H1 (cell line): Measurements from ENCODE around the gene JDP2. TPM values are rescaled to one million over a fixed set of nuclear protein-coding genes. Genes with fewer than 3 reads are reported as not detected.
"Not testable (repeated sequence)": the region's sequence is repeated elsewhere in the genome, so short reads cannot be mapped to it uniquely, and the experiment has no call there.

Source experiments
- CTCF ChIA-PET: fragments of 300-600 bp; sonication (Branson Sonifier 250); formaldehyde crosslinking; loops from one replicate; lab custom pipeline; 2021; ENCODE audit not compliant: partially characterized antibody; lab: Charles Lee
- POLR2A ChIA-PET: fragments of 300-600 bp; sonication (Branson Sonifier 250); formaldehyde crosslinking; loops from one replicate; lab custom pipeline; 2021; ENCODE audit warnings: inconsistent platforms; ENCODE audit not compliant: partially characterized antibody; lab: Charles Lee
- DNase-seq, 2 experiments: peaks; one replicate each; pipeline versions ENCODE4 v3.0.0 to v3.0.0-alpha.2; 2010 to 2022; ENCODE audit warnings: low spot score in 2 of 2, low read depth in 1 of 2, mixed read lengths in 1 of 2
- FAIRE-seq: peaks from 2 replicates; lab custom pipeline; 2011; peaks lifted over from hg19 to GRCh38; lab: Jason Lieb, UNC
- H2AFZ ChIP-seq: 2 replicates; pipeline ENCODE4 v1.8.1; 2012; ENCODE audit warnings: low read length, inconsistent platforms
- H2AK5ac ChIP-seq: 2 replicates; pipeline ENCODE4 v1.6.1; 2013; ENCODE audit warnings: low read depth, low read length
- H2BK120ac ChIP-seq: replicated peaks from 2 replicates; pipeline ENCODE3; 2013; ENCODE audit warnings: low read depth, low read length, inconsistent platforms
- H2BK12ac ChIP-seq: 2 replicates; pipeline ENCODE4 v1.6.1; 2013; ENCODE audit warnings: low read depth, low read length
- H2BK15ac ChIP-seq: 2 replicates; pipeline ENCODE4 v1.6.1; 2013; ENCODE audit warnings: low read length
- H2BK20ac ChIP-seq: 2 replicates; pipeline ENCODE4 v1.6.1; 2013; ENCODE audit warnings: low read length
- H2BK5ac ChIP-seq: 2 replicates; pipeline ENCODE4 v1.6.1; 2013; ENCODE audit warnings: low read depth, low read length
- H3K14ac ChIP-seq: 2 replicates; pipeline ENCODE4 v1.6.1; 2013; ENCODE audit warnings: inconsistent platforms; ENCODE audit not compliant: insufficient read length
- H3K18ac ChIP-seq: 2 replicates; pipeline ENCODE4 v1.6.1; 2013; ENCODE audit warnings: low read length; ENCODE audit errors: extremely low read depth
- H3K23ac ChIP-seq: 2 replicates; pipeline ENCODE4 v1.6.1; 2013; ENCODE audit warnings: inconsistent platforms; ENCODE audit not compliant: insufficient read length
- H3K23me2 ChIP-seq: 2 replicates; pipeline ENCODE4 v1.6.1; 2013; ENCODE audit warnings: low read depth, low read length
- H3K27ac ChIP-seq: 2 replicates; pipeline ENCODE4 v1.6.1; 2011; ENCODE audit warnings: low read depth, low read length, inconsistent platforms
- H3K27me3 ChIP-seq, 4 experiments: replicated peaks in 1 of 4; 1 replicate in 1 of 4; 2 replicates in 3 of 4; pipeline versions ENCODE4 v1.6.1 to v1.8.1; 2011 to 2013; ENCODE audit warnings: low read length in 3 of 4, mild to moderate bottlenecking in 3 of 4, inconsistent platforms in 2 of 4, mixed read lengths in 2 of 4, moderate library complexity in 1 of 4; ENCODE audit not compliant: control insufficient read depth in 3 of 4, insufficient read depth in 3 of 4; ENCODE audit errors: extremely low read depth in 1 of 4
- H3K36me3 ChIP-seq, 4 experiments: 2 replicates each; pipeline versions ENCODE4 v1.6.1 to v1.8.1; 2011 to 2013; ENCODE audit warnings: mild to moderate bottlenecking in 4 of 4, low read length in 3 of 4, moderate library complexity in 2 of 4, control low read depth in 1 of 4, inconsistent platforms in 1 of 4; ENCODE audit not compliant: insufficient read depth in 4 of 4, control insufficient read depth in 2 of 4
- H3K4ac ChIP-seq: replicated peaks from 2 replicates; pipeline ENCODE3; 2013; ENCODE audit warnings: low read length, low read depth, mixed read lengths, inconsistent platforms; ENCODE audit not compliant: insufficient read length
- H3K4me1 ChIP-seq, 4 experiments: replicated peaks in 1 of 4; 1 replicate in 1 of 4; 2 replicates in 3 of 4; pipeline versions ENCODE4 v1.6.1 to v1.8.1; 2011 to 2013; ENCODE audit warnings: low read length in 3 of 4, inconsistent platforms in 2 of 4, mixed read lengths in 1 of 4; ENCODE audit not compliant: insufficient read depth in 4 of 4, control insufficient read depth in 3 of 4
- H3K4me2 ChIP-seq, 2 experiments: 2 replicates each; pipeline versions ENCODE4 v1.6.1 to v1.8.1; 2011 to 2013; ENCODE audit warnings: low read depth in 2 of 2, low read length in 2 of 2, control low read depth in 1 of 2, inconsistent platforms in 1 of 2, mild to moderate bottlenecking in 1 of 2; ENCODE audit not compliant: insufficient read depth in 1 of 2
- H3K4me3 ChIP-seq, 4 experiments: fragments of 200-600, 300-600 bp in 1 of 4; sonication (generic), shearing (Covaris generic), sonication (Bioruptor Twin) in 1 of 4; 2 replicates each; pipeline versions ENCODE4 v1.5.1 to v1.8.1; 2011 to 2016; ENCODE audit warnings: low read length in 4 of 4, low read depth in 3 of 4, control low read depth in 2 of 4, inconsistent platforms in 2 of 4, mild to moderate bottlenecking in 2 of 4, mixed read lengths in 1 of 4, moderate library complexity in 1 of 4; ENCODE audit not compliant: insufficient read depth in 2 of 4; ENCODE audit errors: extremely low read depth in 1 of 4
- H3K56ac ChIP-seq: replicated peaks from 2 replicates; pipeline ENCODE3; 2013; ENCODE audit warnings: low read depth, mild to moderate bottlenecking, mixed read lengths, low read length, inconsistent platforms; ENCODE audit not compliant: insufficient read length
- H3K79me1 ChIP-seq: 2 replicates; pipeline ENCODE4 v1.6.1; 2013; ENCODE audit warnings: low read depth, low read length, control low read depth
- H3K79me2 ChIP-seq, 2 experiments: 2 replicates each; pipeline versions ENCODE4 v1.6.1 to v1.8.1; 2012 to 2013; ENCODE audit warnings: low read length in 2 of 2, mild to moderate bottlenecking in 2 of 2, inconsistent platforms in 1 of 2; ENCODE audit not compliant: insufficient read depth in 2 of 2, control insufficient read depth in 1 of 2
- H3K9ac ChIP-seq, 4 experiments: replicated peaks in 1 of 4; 1 replicate in 1 of 4; 2 replicates in 3 of 4; pipeline versions ENCODE4 v1.6.1 to v1.8.1; 2011 to 2013; ENCODE audit warnings: low read depth in 3 of 4, low read length in 3 of 4, control low read depth in 2 of 4, mild to moderate bottlenecking in 2 of 4, moderate library complexity in 2 of 4, inconsistent platforms in 1 of 4; ENCODE audit errors: extremely low read depth in 1 of 4
- H3K9me3 ChIP-seq, 2 experiments: 2 replicates each; pipeline versions ENCODE4 v1.6.1 to v1.8.1; 2012 to 2013; ENCODE audit warnings: mild to moderate bottlenecking in 2 of 2, moderate library complexity in 2 of 2, control low read depth in 1 of 2, inconsistent platforms in 1 of 2, low read depth in 1 of 2, low read length in 1 of 2, mixed read lengths in 1 of 2; ENCODE audit not compliant: insufficient read depth in 2 of 2
- H4K20me1 ChIP-seq, 2 experiments: replicated peaks in 1 of 2; 2 replicates each; pipeline versions ENCODE3 to v1.8.1; 2011 to 2013; ENCODE audit warnings: inconsistent platforms in 2 of 2, low read length in 2 of 2, mild to moderate bottlenecking in 1 of 2; ENCODE audit not compliant: insufficient read depth in 2 of 2, control insufficient read depth in 1 of 2
- H4K5ac ChIP-seq: 2 replicates; pipeline ENCODE4 v1.6.1; 2013; ENCODE audit warnings: low read length, low read depth, mixed read lengths, inconsistent platforms; ENCODE audit not compliant: insufficient read length
- H4K8ac ChIP-seq: 2 replicates; pipeline ENCODE4 v1.8.0; 2013; ENCODE audit warnings: mild to moderate bottlenecking, moderate library complexity, low read length, inconsistent platforms; ENCODE audit not compliant: insufficient read depth; ENCODE audit errors: extremely low read depth
- H4K91ac ChIP-seq: replicated peaks from 2 replicates; pipeline ENCODE3; 2013; ENCODE audit warnings: low read length, mixed read lengths, inconsistent platforms; ENCODE audit not compliant: insufficient read length
- BCL11A ChIP-seq, 2 experiments: IDR thresholded peaks; one replicate each; pipeline ENCODE4 v1.6.1; 2011; ENCODE audit warnings: low read depth in 2 of 2, low read length in 2 of 2, mild to moderate bottlenecking in 2 of 2
- whole genome bisulfite sequencing, 2 experiments: shearing (Covaris generic) in 1 of 2; methylation state at CpG; one replicate each; pipeline versions ENCODE4 v1.1.6 to v1.1.7; 2013 to 2015; ENCODE audit warnings: low lambda C conversion rate in 2 of 2, mixed read lengths in 2 of 2, inconsistent platforms in 1 of 2, low coverage in 1 of 2, missing lambda C conversion rate in 1 of 2; ENCODE audit not compliant: insufficient replicate concordance in 2 of 2, insufficient coverage in 1 of 2, insufficient read length in 1 of 2; ENCODE audit errors: extremely low coverage in 1 of 2, missing lambda C conversion rate in 1 of 2; 5-methylcytosine and 5-hydroxymethylcytosine counted together
- polyA plus RNA-seq, 7 experiments: library from polyadenylated mRNA; depleted of rRNA in 3 of 7; stranded (reverse) in 5 of 7; unstranded in 2 of 7; fragments of >200 nt in 5 of 7; fragments of 200-250 nt in 2 of 7; gene quantifications; 1 replicate in 5 of 7; 2 replicates in 1 of 7; 4 replicates in 1 of 7; pipeline versions ENCODE4 v1.2.1 to v1.2.3, GENCODE V29; 2011 to 2013; ENCODE audit warnings: missing spikeins in 2 of 7, mixed read lengths in 2 of 7
- total RNA-seq: library from RNA; stranded (reverse); fragmentation: NEBNext Ultra II Directional; extraction: Animal tissue kit (Norgen Biotek cat#: 25700); gene quantifications from 2 replicates; pipeline ENCODE4 v1.2.1, GENCODE V29; 2021
- TF ChIP-seq, protein P1 (sequence below): IDR thresholded peaks from 2 replicates; pipeline ENCODE4 v1.6.1; 2012; ENCODE audit warnings: inconsistent platforms

Gene JDP2
- total and polyA plus RNA-seq, 2 of the 8 experiments (the other 6 are each of a cell fraction or from before 2014, with no cell fraction given), result 8.9 to 27.2 TPM

- TF ChIP-seq, protein P1, sequence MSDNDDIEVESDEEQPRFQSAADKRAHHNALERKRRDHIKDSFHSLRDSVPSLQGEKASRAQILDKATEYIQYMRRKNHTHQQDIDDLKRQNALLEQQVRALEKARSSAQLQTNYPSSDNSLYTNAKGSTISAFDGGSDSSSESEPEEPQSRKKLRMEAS, result no peak
- no peak for TF ChIP-seq BCL11A (IDR thresholded peaks at IDR 0.05; ENCODE audit: low read depth in 2 of 2, low read length in 2 of 2)
These were observed 46.2 kb upstream of the JDP2 start (continued) for GRCh38 chr14:75381642-75382041.

DNA sequence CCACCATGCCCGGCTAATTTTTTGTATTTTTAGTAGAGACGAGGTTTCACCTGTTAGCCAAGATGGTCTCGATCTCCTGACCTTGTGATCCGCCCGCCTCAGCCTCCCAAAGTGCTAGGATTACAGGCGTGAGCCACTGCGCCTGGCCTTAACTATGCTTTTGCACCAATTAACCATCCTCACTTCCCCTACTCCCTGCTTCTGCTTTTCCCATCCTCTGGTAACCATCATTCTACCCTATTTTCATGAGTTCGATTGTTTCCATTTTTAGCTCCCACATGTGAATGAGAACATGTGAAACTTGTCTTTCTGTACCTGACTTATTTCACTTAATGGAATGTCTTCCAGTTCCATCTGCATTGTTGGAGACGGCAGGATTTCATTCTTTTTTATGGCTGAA lies 44.6 kb upstream of the JDP2 start:
- H3K9ac ChIP-seq, H2AK5ac ChIP-seq, H4K91ac ChIP-seq, CTCF ChIA-PET, H3K9me3 ChIP-seq, FAIRE-seq, H3K79me2 ChIP-seq, H3K4me2 ChIP-seq, H4K20me1 ChIP-seq, H3K36me3 ChIP-seq, H3K23ac ChIP-seq, H2BK15ac ChIP-seq, H3K18ac ChIP-seq, H2BK120ac ChIP-seq, H2AFZ ChIP-seq, H2BK12ac ChIP-seq, POLR2A ChIA-PET, H3K27ac ChIP-seq, H3K4me3 ChIP-seq, H3K23me2 ChIP-seq, H3K4ac ChIP-seq, H2BK5ac ChIP-seq, H3K56ac ChIP-seq, H3K79me1 ChIP-seq, DNase-seq, H4K5ac ChIP-seq, H3K27me3 ChIP-seq, H3K14ac ChIP-seq, H4K8ac ChIP-seq, H2BK20ac ChIP-seq: not testable (repeated sequence)
- peaks cover 0 to 10% (median 3%) of the 10 kb centered on the region in 4 experiments; a peak in 4 of 7 replicates for H3K4me1 ChIP-seq
- 87% methylated on average over 9 of the region's 9 CpGs; no CpG with 5 or more reads in 1 of the 2 experiments for WGBS, 2 experiments
